GM18873 (cell line): ENCODE data around the gene NHEJ1.
A peak's percentile ranks its signal among the peaks of the same experiment; 100 is the strongest.

Experiments
- ATAC-seq: cut with Tn5 transposase; IDR thresholded peaks from one replicate; pipeline ENCODE4 v1.9.1; 2021; ENCODE audit warnings: mild to moderate bottlenecking, moderate library complexity, moderate number of reproducible peaks; ENCODE audit not compliant: unreplicated experiment, low FRiP score

Gene NHEJ1

GRCh38 chr2:219125225-219125885, 35.3 kb downstream of the NHEJ1 start:
- ATAC-seq = no peak

GRCh38 chr2:219124381-219125110, 36.1 kb downstream of the NHEJ1 start:
- no peak for ATAC-seq

- ATAC-seq = no peak
These were observed 37.1 kb downstream of the NHEJ1 start for GRCh38 chr2:219123356-219124135.

GRCh38 chr2:219122202-219122980, 38.2 kb downstream of the NHEJ1 start:
- ATAC-seq = no peak

GRCh38 chr2:219120082-219120481, 40.5 kb downstream of the NHEJ1 start:
- no peak for ATAC-seq

GRCh38 chr2:219119422-219120043, 41.1 kb downstream of the NHEJ1 start:
- ATAC-seq = no peak

- no peak for ATAC-seq
These were observed 42.1 kb downstream of the NHEJ1 start for GRCh38 chr2:219118504-219118903.

- no peak for ATAC-seq
These were observed 43.6 kb downstream of the NHEJ1 start for GRCh38 chr2:219116776-219117646.

- no peak for ATAC-seq
These were observed 47.8 kb downstream of the NHEJ1 start for GRCh38 chr2:219112651-219113338.

GRCh38 chr2:219112062-219112406, 48.6 kb downstream of the NHEJ1 start:
- no peak for ATAC-seq

- ATAC-seq = no peak
These were observed 49.1 kb downstream of the NHEJ1 start for GRCh38 chr2:219111375-219112061.

GRCh38 chr2:219109471-219109870, 51.1 kb downstream of the NHEJ1 start:
- ATAC-seq = no peak

- no peak for ATAC-seq
These were observed 52.9 kb downstream of the NHEJ1 start for GRCh38 chr2:219107758-219108157.

GRCh38 chr2:219106251-219106650, 54.4 kb downstream of the NHEJ1 start:
- no peak for ATAC-seq

- peak; percentile 49 for ATAC-seq
These were observed 56.2 kb downstream of the NHEJ1 start for GRCh38 chr2:219104107-219105035.

- ATAC-seq = no peak
These were observed 61.3 kb downstream of the NHEJ1 start for GRCh38 chr2:219099329-219099728.

GRCh38 chr2:219095406-219095935, 65.1 kb downstream of the NHEJ1 start:
- ATAC-seq = no peak
